Activated naive CD8-positive, alpha-beta T cell treated with anti-CD3 and anti-CD28 coated beads, Interleukin-2, amount 10 ng/mL, durations not matched to agents 7 days and 5 days (primary cell): ENCODE data around the gene CRBN. TPM values are rescaled to one million over a fixed set of nuclear protein-coding genes. Genes with fewer than 3 reads are reported as not detected.

ENCODE experiments used
- ATAC-seq: fragments of 150-1000 bp; cut with Tn5 transposase; one replicate; pipeline ENCODE4 v1.10.0; 2021; ENCODE audit warnings: low read depth, moderate library complexity
- POLR2A ChIA-PET: fragments of 350-600 bp; sonication (Branson Sonifier 250); formaldehyde crosslinking; loops from one replicate; lab custom pipeline; 2021; ENCODE audit warnings: antibody characterized with exemption; lab: Charles Lee
- DNase-seq: peaks from one replicate; pipeline ENCODE4 v3.0.0; 2021
- H3K27ac Mint-ChIP-seq: one replicate; pipeline ENCODE4 v1.8.0; 2022; ENCODE audit warnings: mild to moderate bottlenecking, mixed read lengths
- H3K27me3 Mint-ChIP-seq: one replicate; pipeline ENCODE4 v1.8.0; 2022; ENCODE audit warnings: mild to moderate bottlenecking, moderate library complexity, mixed read lengths
- H3K36me3 Mint-ChIP-seq: one replicate; pipeline ENCODE4 v1.8.0; 2021; ENCODE audit warnings: mild to moderate bottlenecking, mixed read lengths
- H3K4me1 Mint-ChIP-seq: one replicate; pipeline ENCODE4 v1.8.0; 2021; ENCODE audit warnings: mixed read lengths
- H3K4me3 Mint-ChIP-seq: one replicate; pipeline ENCODE4 v1.8.0; 2022; ENCODE audit warnings: mild to moderate bottlenecking, moderate library complexity, mixed read lengths
- H3K9me3 Mint-ChIP-seq: one replicate; pipeline ENCODE4 v1.8.0; 2021; ENCODE audit warnings: mixed read lengths
- total RNA-seq, 2 experiments: library from RNA; stranded (reverse); gene quantifications; one replicate each; pipeline ENCODE4 v1.2.3, GENCODE V29; 2021

The CRBN gene
- total RNA-seq, 2 experiments from 2014 or later: 73.0 to 75.6 TPM

- Mint-ChIP-seq H3K36me3 (no peaks in the 10 kb centered on the region), H3K4me1 (no peaks in the 10 kb centered on the region), H3K27ac (no peak overlapping the region), H3K27me3 (peaks cover 11% of the 10 kb centered on the region), H3K4me3 (no peak overlapping the region), H3K9me3 (no peaks in the 10 kb centered on the region)
- POLR2A ChIA-PET: no interaction called here
- no peak for DNase-seq
- no peak for ATAC-seq
These were observed 60.1 kb downstream of the CRBN start for GRCh38 chr3:3119393-3119851.

DNA sequence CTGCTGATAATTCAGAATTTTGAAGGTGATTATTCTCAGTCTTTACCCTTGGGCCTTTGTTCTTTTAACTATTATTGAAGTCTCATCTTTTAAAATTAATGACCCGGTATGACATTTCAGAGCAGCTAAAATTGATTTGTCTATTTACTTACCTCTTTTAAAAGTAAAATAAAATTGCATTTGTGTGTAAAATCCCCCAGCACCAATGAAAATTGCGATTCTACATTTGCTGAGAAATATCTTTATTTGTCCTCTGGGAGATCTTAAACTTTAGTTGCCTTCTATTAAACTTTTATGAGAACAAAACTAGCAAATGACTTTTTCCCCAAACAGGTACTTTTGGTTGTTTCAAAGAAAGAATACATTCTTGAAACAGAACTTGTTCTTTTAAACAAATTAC, 61.8 kb downstream of the CRBN start:
- DNase-seq (no peak), ATAC-seq (no peak)
- peaks cover 11% of the 10 kb centered on the region for H3K27me3 Mint-ChIP-seq
- H3K27ac Mint-ChIP-seq: no peak overlapping the region
- POLR2A ChIA-PET: no interaction called here
- H3K36me3 Mint-ChIP-seq: no peaks in the 10 kb centered on the region
- no peaks in the 10 kb centered on the region for H3K9me3 Mint-ChIP-seq
- H3K4me1 Mint-ChIP-seq: no peaks in the 10 kb centered on the region
- no peak overlapping the region for H3K4me3 Mint-ChIP-seq

- no peaks in the 10 kb centered on the region for H3K9me3 Mint-ChIP-seq
- H3K4me3 Mint-ChIP-seq: no peak overlapping the region
- ATAC-seq (no peak), DNase-seq (no peak)
- no peaks in the 10 kb centered on the region for H3K36me3 Mint-ChIP-seq
- no peak overlapping the region for H3K27ac Mint-ChIP-seq
- no peaks in the 10 kb centered on the region for H3K4me1 Mint-ChIP-seq
- peaks cover 4% of the 10 kb centered on the region for H3K27me3 Mint-ChIP-seq
- POLR2A ChIA-PET: no interaction called here
These were observed 66.3 kb downstream of the CRBN start for GRCh38 chr3:3113042-3113709.

DNA sequence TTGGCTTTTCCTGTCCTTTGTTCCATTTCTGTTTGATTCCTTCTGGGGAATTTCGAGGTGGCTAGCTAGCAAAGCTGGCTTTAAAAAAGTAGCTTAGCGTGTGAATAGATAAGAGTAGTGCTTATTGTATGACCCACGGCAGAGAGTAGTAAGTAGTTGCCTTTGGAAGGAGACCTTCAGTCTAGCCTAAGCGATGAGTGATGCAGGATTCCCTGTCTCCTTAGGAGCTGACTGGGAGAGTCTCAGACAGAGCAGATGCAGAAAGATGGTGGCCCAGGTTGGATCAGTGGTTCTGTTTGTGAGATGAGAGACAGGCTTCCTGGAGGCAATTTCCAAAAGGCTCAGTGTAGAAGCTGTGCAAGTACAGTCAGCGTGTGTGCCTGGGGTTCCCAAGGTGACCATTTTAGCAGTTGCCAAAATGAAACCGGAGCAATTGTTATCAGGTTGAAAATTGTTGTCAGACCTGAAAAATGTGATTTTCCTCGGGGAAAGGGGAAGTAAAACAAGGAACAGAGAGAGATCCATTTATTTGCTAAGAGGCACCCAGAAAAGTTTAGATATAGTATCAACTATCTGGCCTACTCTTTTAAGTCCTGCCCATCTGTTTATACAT, 68.6 kb downstream of the CRBN start:
- no peak for ATAC-seq
- no peak overlapping the region for H3K4me3 Mint-ChIP-seq
- POLR2A ChIA-PET: no interaction called here
- H3K27me3 Mint-ChIP-seq: peaks cover 10% of the 10 kb centered on the region
- no peaks in the 10 kb centered on the region for H3K36me3 Mint-ChIP-seq
- no peaks in the 10 kb centered on the region for H3K9me3 Mint-ChIP-seq
- H3K27ac Mint-ChIP-seq: no peak overlapping the region
- no peaks in the 10 kb centered on the region for H3K4me1 Mint-ChIP-seq
- no peak for DNase-seq

DNA sequence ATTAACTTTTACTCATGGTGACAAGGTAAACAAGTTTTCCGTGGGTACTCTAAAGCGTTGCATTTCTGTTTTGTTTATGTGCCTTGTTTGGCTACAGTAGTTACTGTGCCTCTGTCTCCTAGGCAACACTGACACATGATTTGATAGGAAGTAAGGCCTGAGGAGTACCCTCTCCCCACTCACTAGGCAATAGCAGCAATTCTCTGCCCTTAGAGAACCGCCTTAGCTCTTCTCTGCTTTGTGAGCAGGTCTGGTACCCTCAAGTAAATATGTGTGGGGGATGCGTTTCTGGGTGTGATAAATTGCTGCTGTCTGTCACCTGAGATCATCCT, 69.2 kb downstream of the CRBN start, which contains the start of gene IL5RA:
TSS of gene IL5RA (minus strand) at position 76 of the 332 bp plus-strand sequence. CDS start 5,390 bp downstream, outside the sequence.
- POLR2A ChIA-PET: no interaction called here
- ATAC-seq: no peak
- DNase-seq: no peak
- Mint-ChIP-seq H3K27me3 (peaks cover 13% of the 10 kb centered on the region), H3K4me3 (no peak within 1 kb of the TSS), H3K4me1 (no peaks in the 10 kb centered on the region), H3K27ac (no peak within 1 kb of the TSS), H3K36me3 (no peaks in the 10 kb centered on the region), H3K9me3 (no peaks in the 10 kb centered on the region)

GRCh38 chr3:3109407-3110298, 69.8 kb downstream of the CRBN start:
- POLR2A ChIA-PET: no interaction called here
- Mint-ChIP-seq H3K27ac (no peak overlapping the region), H3K9me3 (no peaks in the 10 kb centered on the region), H3K27me3 (peaks cover 13% of the 10 kb centered on the region), H3K36me3 (no peaks in the 10 kb centered on the region), H3K4me1 (no peaks in the 10 kb centered on the region), H3K4me3 (no peak overlapping the region)
- ATAC-seq: no peak
- DNase-seq: no peak

DNA sequence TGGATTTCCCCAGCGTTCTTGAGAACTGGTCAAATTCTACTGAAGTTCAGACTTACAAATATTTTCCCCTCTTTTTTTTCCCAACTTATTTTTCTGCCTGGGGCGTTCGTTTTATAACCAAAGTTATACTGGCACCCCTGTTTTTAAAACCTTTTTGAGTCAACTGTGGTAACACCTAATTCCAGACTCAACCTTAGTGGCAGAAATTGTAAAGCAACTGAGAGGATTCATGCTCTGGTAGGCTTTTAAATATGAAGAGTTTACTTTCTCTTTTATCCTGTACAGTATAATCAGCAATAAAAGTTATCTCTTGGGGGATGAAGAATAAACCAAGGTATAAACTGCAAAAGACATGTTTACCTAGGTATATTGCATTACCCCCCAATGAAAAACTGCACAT, 71.6 kb downstream of the CRBN start:
- no peaks in the 10 kb centered on the region for H3K36me3 Mint-ChIP-seq
- no peak overlapping the region for H3K27ac Mint-ChIP-seq
- H3K9me3 Mint-ChIP-seq: no peaks in the 10 kb centered on the region
- peaks cover 15% of the 10 kb centered on the region for H3K27me3 Mint-ChIP-seq
- no peaks in the 10 kb centered on the region for H3K4me1 Mint-ChIP-seq
- POLR2A ChIA-PET: no interaction called here
- H3K4me3 Mint-ChIP-seq: no peak overlapping the region
- ATAC-seq (no peak), DNase-seq (no peak)

DNA sequence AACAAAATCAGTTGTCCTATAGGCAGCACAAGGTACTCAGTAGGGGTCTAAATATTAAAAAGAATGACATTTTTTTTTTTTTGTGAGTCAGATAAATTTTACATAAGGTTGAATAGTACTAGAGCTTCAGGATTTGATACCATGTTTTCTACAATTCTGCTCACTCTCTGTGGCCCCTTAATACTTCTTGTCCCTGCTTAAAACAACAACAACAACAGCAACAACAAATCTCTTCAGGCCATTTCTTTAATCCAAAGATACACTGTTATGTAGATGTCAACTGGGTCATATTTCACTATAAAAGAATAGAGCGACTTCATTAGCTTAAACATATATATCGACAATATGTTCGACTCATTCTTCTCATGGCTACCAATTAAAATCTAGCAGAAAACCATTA, 72.3 kb downstream of the CRBN start:
- H3K36me3 Mint-ChIP-seq: no peaks in the 10 kb centered on the region
- DNase-seq: no peak
- H3K27me3 Mint-ChIP-seq: peaks cover 15% of the 10 kb centered on the region
- POLR2A ChIA-PET: no interaction called here
- H3K4me1 Mint-ChIP-seq: no peaks in the 10 kb centered on the region
- no peak for ATAC-seq
- H3K27ac Mint-ChIP-seq: no peak overlapping the region
- no peaks in the 10 kb centered on the region for H3K9me3 Mint-ChIP-seq
- no peak overlapping the region for H3K4me3 Mint-ChIP-seq

- H3K4me1 Mint-ChIP-seq: no peaks in the 10 kb centered on the region
These were observed 73.7 kb downstream of the CRBN start for GRCh38 chr3:3105815-3106214.

GRCh38 chr3:3105246-3105645, 74.2 kb downstream of the CRBN start:
- Mint-ChIP-seq H3K27me3 (peaks cover 15% of the 10 kb centered on the region), H3K4me3 (no peak overlapping the region), H3K36me3 (no peaks in the 10 kb centered on the region), H3K4me1 (no peaks in the 10 kb centered on the region), H3K9me3 (no peaks in the 10 kb centered on the region), H3K27ac (no peak overlapping the region)
- no peak for ATAC-seq
- DNase-seq: no peak
- POLR2A ChIA-PET: no interaction called here

More at GRCh38 chr3:3105815-3106214, 73.7 kb downstream of the CRBN start:
- no peak for ATAC-seq
- Mint-ChIP-seq H3K27ac (no peak overlapping the region), H3K9me3 (no peaks in the 10 kb centered on the region), H3K36me3 (no peaks in the 10 kb centered on the region), H3K4me3 (no peak overlapping the region), H3K27me3 (peaks cover 15% of the 10 kb centered on the region)
- no peak for DNase-seq
- POLR2A ChIA-PET: no interaction called here

DNA sequence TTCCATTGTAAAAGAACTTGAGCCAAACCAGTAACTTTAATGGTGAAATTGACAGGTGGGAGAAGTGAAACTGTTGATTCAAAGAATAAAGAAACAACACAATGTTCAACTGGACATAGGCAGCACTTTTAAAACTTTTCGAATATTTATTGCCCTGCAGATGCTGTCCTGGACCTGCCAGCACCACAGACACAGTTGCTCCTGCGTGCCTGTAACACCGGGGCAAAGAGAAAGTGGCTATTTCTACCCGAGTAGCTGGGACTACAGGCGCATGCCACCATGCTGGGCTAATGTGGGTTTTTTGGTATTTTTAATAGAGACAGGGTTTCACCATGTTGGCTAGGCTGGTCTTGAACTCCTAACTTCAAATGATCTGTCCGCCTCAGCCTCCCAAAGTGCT, 76.7 kb downstream of the CRBN start:
- no peak overlapping the region for H3K27ac Mint-ChIP-seq
- H3K36me3 Mint-ChIP-seq: no peaks in the 10 kb centered on the region
- H3K4me3 Mint-ChIP-seq: no peak overlapping the region
- POLR2A ChIA-PET: no interaction called here
- H3K9me3 Mint-ChIP-seq: no peaks in the 10 kb centered on the region
- H3K27me3 Mint-ChIP-seq: peaks cover 15% of the 10 kb centered on the region
- DNase-seq: no peak
- H3K4me1 Mint-ChIP-seq: no peaks in the 10 kb centered on the region
- ATAC-seq: no peak

- H3K27me3 Mint-ChIP-seq: peaks cover 12% of the 10 kb centered on the region
- DNase-seq (no peak), ATAC-seq (no peak)
- H3K36me3 Mint-ChIP-seq: no peaks in the 10 kb centered on the region
- no peaks in the 10 kb centered on the region for H3K9me3 Mint-ChIP-seq
- H3K4me3 Mint-ChIP-seq: no peak overlapping the region
- POLR2A ChIA-PET: no interaction called here
- no peak overlapping the region for H3K27ac Mint-ChIP-seq
- H3K4me1 Mint-ChIP-seq: no peaks in the 10 kb centered on the region
These were observed 77.6 kb downstream of the CRBN start for GRCh38 chr3:3101660-3102458.
